HepG2 (cell line): ENCODE data around the gene S100A4. TPM values are rescaled to one million over a fixed set of nuclear protein-coding genes. Genes with fewer than 3 reads are reported as not detected.

ENCODE experiments used
- ATAC-seq: fragments of 200-7000 bp; cut with Tn5 transposase; 3 replicates; pipeline ENCODE4 v1.9.1; 2020; ENCODE audit warnings: mild to moderate bottlenecking, moderate library complexity
- BruUV-seq: library from RNA; stranded (reverse); fragments of 400-500 nt; replicated peaks from 2 replicates; lab custom pipeline; 2021; lab: Mats Ljungman, UMichigan
- CTCF ChIA-PET: fragments of 300-600 bp; formaldehyde crosslinking; extraction: SDS; loops from one replicate; lab custom pipeline; 2021; ENCODE audit warnings: low total read pairs, inconsistent platforms, low intra/inter-chr PET ratio; lab: Yijun Ruan, JAX
- POLR2A ChIA-PET: fragments of 350-600 bp; sonication (Branson Sonifier 250); formaldehyde crosslinking; loops from one replicate; lab custom pipeline; 2020; ENCODE audit warnings: antibody characterized with exemption, inconsistent platforms; lab: Yijun Ruan, JAX
- DNase-seq: peaks from one replicate; pipeline ENCODE4 v3.0.0-alpha.2; 2015; ENCODE audit warnings: low spot score
- FAIRE-seq: peaks from 3 replicates; lab custom pipeline; 2011; peaks lifted over from hg19 to GRCh38; lab: Jason Lieb, UNC
- H2AFZ ChIP-seq: one replicate; pipeline ENCODE4 v1.6.1; 2011; ENCODE audit warnings: low read length, inconsistent platforms
- H3K27ac ChIP-seq: fragments of 300-600 bp; 3 replicates; pipeline ENCODE4 v1.8.0; 2011; ENCODE audit warnings: mixed run types, mild to moderate bottlenecking, mixed read lengths, low read length, inconsistent platforms; ENCODE audit not compliant: insufficient read depth; ENCODE audit errors: extremely low read length
- H3K27me3 ChIP-seq, 2 experiments: fragments of 200-600 bp in 1 of 2; 2 replicates in 1 of 2; 3 replicates in 1 of 2; pipeline versions ENCODE4 v1.6.0 to v1.8.0; 2011; ENCODE audit warnings: low read length in 2 of 2, mild to moderate bottlenecking in 2 of 2, moderate library complexity in 2 of 2, inconsistent platforms in 1 of 2; ENCODE audit not compliant: insufficient read depth in 2 of 2, control insufficient read depth in 1 of 2
- H3K36me3 ChIP-seq, 2 experiments: fragments of 200-600 bp in 1 of 2; replicated peaks in 1 of 2; 2 replicates in 1 of 2; 3 replicates in 1 of 2; pipeline versions ENCODE4 v1.5.1 to v1.8.0; 2011; ENCODE audit warnings: low read length in 2 of 2, inconsistent platforms in 1 of 2; ENCODE audit not compliant: insufficient read depth in 2 of 2, control insufficient read depth in 1 of 2
- H3K4me1 ChIP-seq: 2 replicates; pipeline ENCODE4 v1.5.1; 2012; ENCODE audit warnings: low read length, inconsistent platforms; ENCODE audit not compliant: insufficient read depth
- H3K4me2 ChIP-seq: 2 replicates; pipeline ENCODE4 v1.6.0; 2011; ENCODE audit warnings: low read depth, low read length, inconsistent platforms
- H3K4me3 ChIP-seq, 3 experiments: fragments of 200-600 bp in 1 of 3; sonication (generic), shearing (Covaris generic) in 1 of 3; replicated peaks in 1 of 3; 2 replicates each; pipeline ENCODE4 v1.5.1; 2011 to 2016; ENCODE audit warnings: low read length in 3 of 3, inconsistent platforms in 2 of 3, low read depth in 2 of 3, mild to moderate bottlenecking in 2 of 3, control low read depth in 1 of 3, mixed read lengths in 1 of 3; ENCODE audit not compliant: insufficient read depth in 1 of 3
- H3K79me2 ChIP-seq: one replicate; pipeline ENCODE4 v1.6.1; 2011; ENCODE audit warnings: low read length, inconsistent platforms; ENCODE audit not compliant: insufficient read depth
- H3K9ac ChIP-seq: 2 replicates; pipeline ENCODE4 v1.6.0; 2011; ENCODE audit warnings: mild to moderate bottlenecking, low read depth, low read length, inconsistent platforms; ENCODE audit not compliant: insufficient read depth
- H3K9me3 ChIP-seq: 2 replicates; pipeline ENCODE4 v1.5.1; 2012; ENCODE audit warnings: mild to moderate bottlenecking, low read length
- H4K20me1 ChIP-seq: 2 replicates; pipeline ENCODE4 v1.6.0; 2011; ENCODE audit warnings: inconsistent platforms, mild to moderate bottlenecking, low read length, moderate library complexity; ENCODE audit not compliant: insufficient read depth
- BCL6 ChIP-seq: IDR thresholded peaks from 2 replicates; pipeline ENCODE4 v1.6.1; 2016; ENCODE audit warnings: missing genetic modification reagents, missing compliant biosample characterization
- HNF4A ChIP-seq: sonication (generic); formaldehyde crosslinking; IDR thresholded peaks from 2 replicates; pipeline ENCODE4 v1.4.0; 2020; ENCODE audit warnings: missing genetic modification reagents
- MNT ChIP-seq: fragments of 450-650 bp; IDR thresholded peaks from 2 replicates; pipeline ENCODE4 v1.6.1; 2016
- ONECUT2 ChIP-seq: sonication (generic); formaldehyde crosslinking; IDR thresholded peaks from 2 replicates; pipeline ENCODE4 v1.4.0; 2020; ENCODE audit warnings: missing genetic modification reagents
- SNAI1 ChIP-seq: sonication (generic); formaldehyde crosslinking; IDR thresholded peaks from 2 replicates; pipeline ENCODE4 v1.5.0; 2020; ENCODE audit warnings: mild to moderate bottlenecking, missing genetic modification reagents, borderline replicate concordance
- SOX6 ChIP-seq, 2 experiments: fragments of 450-650 bp in 1 of 2; sonication (generic) in 1 of 2; formaldehyde crosslinking in 1 of 2; IDR thresholded peaks; 2 replicates each; pipeline versions ENCODE4 v1.4.0 to v1.6.1; 2017 to 2020; ENCODE audit warnings: antibody characterized with exemption in 1 of 2, mild to moderate bottlenecking in 1 of 2, missing genetic modification reagents in 1 of 2
- SSRP1 ChIP-seq: IDR thresholded peaks from 2 replicates; pipeline ENCODE4 v1.6.1; 2016; ENCODE audit warnings: control low read depth
- TP53 ChIP-seq: sonication (generic); formaldehyde crosslinking; conservative IDR thresholded peaks from 2 replicates; pipeline ENCODE4 v1.4.0; 2020; ENCODE audit warnings: missing genetic modification reagents
- ZBTB38 ChIP-seq: sonication (generic); formaldehyde crosslinking; IDR thresholded peaks from 2 replicates; pipeline ENCODE4 v1.5.1; 2020; ENCODE audit warnings: mild to moderate bottlenecking, missing genetic modification reagents
- ZBTB44 ChIP-seq: sonication (generic); formaldehyde crosslinking; IDR thresholded peaks from 2 replicates; pipeline ENCODE4 v1.4.0; 2020; ENCODE audit warnings: missing genetic modification reagents
- ZC3H13 ChIP-seq: sonication (generic); formaldehyde crosslinking; IDR thresholded peaks from 2 replicates; pipeline ENCODE4 v1.8.1; 2023; ENCODE audit warnings: mild to moderate bottlenecking, missing genetic modification reagents, moderate library complexity
- ZMYM3 ChIP-seq: sonication (generic); formaldehyde crosslinking; IDR thresholded peaks from 2 replicates; pipeline ENCODE4 v1.5.1; 2020; ENCODE audit warnings: mild to moderate bottlenecking, missing genetic modification reagents
- ZNF337 ChIP-seq: sonication (generic); formaldehyde crosslinking; IDR thresholded peaks from 2 replicates; pipeline ENCODE4 v1.5.1; 2020; ENCODE audit warnings: missing genetic modification reagents, low read depth, mild to moderate bottlenecking, borderline replicate concordance
- ZNF572 ChIP-seq: sonication (generic); formaldehyde crosslinking; IDR thresholded peaks from 2 replicates; pipeline ENCODE4 v1.5.1; 2020; ENCODE audit warnings: mild to moderate bottlenecking, missing genetic modification reagents
- ZNF761 ChIP-seq: sonication (generic); formaldehyde crosslinking; conservative IDR thresholded peaks from 2 replicates; pipeline ENCODE4 v1.4.0; 2020; ENCODE audit warnings: mild to moderate bottlenecking, missing genetic modification reagents
- WGBS: methylation state at CpG from one replicate; pipeline ENCODE4 v1.1.6; 2017; ENCODE audit warnings: low lambda C conversion rate; 5-methylcytosine and 5-hydroxymethylcytosine counted together
- in situ Hi-C: cut with HindIII; loops from 2 replicates; pipeline ENCODE4 v1.10.0; 2017; ENCODE audit warnings: low pct_unique_long_range_greater_than_20kb; ENCODE audit not compliant: extremely low pct_ligation_motif_present
- intact Hi-C: fragments of 100-400 bp; cut with micrococcal nuclease; formaldehyde crosslinking; loops from one replicate; pipeline ENCODE4 v1.10.0; 2022; ENCODE audit not compliant: unreplicated experiment
- polyA plus RNA-seq, 8 experiments: library from polyadenylated mRNA; depleted of rRNA in 3 of 8; stranded (reverse) in 7 of 8; unstranded in 1 of 8; fragments of >200 nt; fragmentation: Illumina TruSeq in 4 of 8; extraction: Trizol in 4 of 8; gene quantifications; 2 replicates each; pipeline versions ENCODE4 v1.2.1 to v1.2.3, GENCODE V29; 2011 to 2016; ENCODE audit warnings: low read depth in 4 of 8, missing spikeins in 1 of 8, mixed read lengths in 1 of 8; ENCODE audit not compliant: insufficient read depth in 1 of 8
- total RNA-seq, 5 experiments: library from RNA; depleted of rRNA; stranded (reverse); fragments of >200 nt; fragmentation: Illumina TruSeq; extraction: Trizol; gene quantifications; 2 replicates each; pipeline ENCODE4 v1.2.3, GENCODE V29; 2016; ENCODE audit warnings: low read depth in 1 of 5

Gene S100A4
- total and polyA plus RNA-seq, 2 of the 13 experiments (the other 11 are each of a cell fraction or from before 2014, with no cell fraction given), result 12.9 to 20.2 TPM

GRCh38 chr1:153527023-153527682, 18.5 kb downstream of the S100A4 start:
- Histone ChIP-seq H4K20me1 (no peaks in the 10 kb centered on the region), H3K9ac (no peak overlapping the region), H3K27me3 (no peaks in the 10 kb centered on the region), H2AFZ (no peak overlapping the region), H3K27ac (no peak overlapping the region), H3K4me1 (peaks cover 28% of the 10 kb centered on the region), H3K4me3 (no peak overlapping the region), H3K36me3 (no peaks in the 10 kb centered on the region), H3K9me3 (no peaks in the 10 kb centered on the region), H3K4me2 (no peak overlapping the region), H3K79me2 (no peaks in the 10 kb centered on the region)
- no peak for DNase-seq
- no peak for FAIRE-seq
- 83% methylated on average over 8 of the region's 8 CpGs for WGBS
- intact Hi-C loops, result no loop called here
- no peak for TF ChIP-seq ZBTB44 (CRISPR knock-in tag)
- no TSS peak for BruUV-seq
- POLR2A ChIA-PET, result interaction anchor here (1.0 to 2.0 kb wide), 2 partner anchors 9 to 18 kb away, joined by 3 to 6 read pairs; partner anchors contain the start of gene S100A6
- no peak for ATAC-seq
- CTCF ChIA-PET, result no interaction called here
- in situ Hi-C loops, result no loop called here

GRCh38 chr1:153526132-153526543, 19.5 kb downstream of the S100A4 start:
- peaks cover 21% of the 10 kb centered on the region for H3K4me1 ChIP-seq
- no peak overlapping the region for H3K9ac ChIP-seq
- peak overlapping the region; percentile 27; the same call in 1 of the 2 replicates for H3K4me2 ChIP-seq
- no peak overlapping the region for H3K27ac ChIP-seq
- peak overlapping the region; percentile 15 for H2AFZ ChIP-seq
- peak; percentile 42 for DNase-seq
- peak; percentile 56 for ATAC-seq
- POLR2A ChIA-PET, result interaction anchor here (0.8 to 2.0 kb wide), 3 partner anchors 10 to 202 kb away, joined by 3 to 6 read pairs (median 3); partner anchors contain the start of genes INTS3 and S100A6
- in situ Hi-C loops (no loop called here), intact Hi-C loops (no loop called here)
- H4K20me1 ChIP-seq, result no peaks in the 10 kb centered on the region
- no TSS peak for BruUV-seq
- 26% methylated on average over 7 of the region's 8 CpGs for WGBS
- H3K9me3 ChIP-seq, result no peaks in the 10 kb centered on the region
- no peak overlapping the region for H3K4me3 ChIP-seq
- H3K36me3 ChIP-seq, result no peaks in the 10 kb centered on the region
- no peaks in the 10 kb centered on the region for H3K79me2 ChIP-seq
- CTCF ChIA-PET, result no interaction called here
- peak; percentile 42 for FAIRE-seq
- H3K27me3 ChIP-seq, result no peaks in the 10 kb centered on the region
- no peak for TF ChIP-seq ZNF761 (CRISPR knock-in tag)
- peak; percentile 60; the same call in 1 of the 2 replicates for TF ChIP-seq ONECUT2 (CRISPR knock-in tag)
- no peak for TF ChIP-seq ZC3H13 (CRISPR knock-in tag)
- peak; percentile 53; the same call in 1 of the 2 replicates for TF ChIP-seq ZBTB38 (CRISPR knock-in tag)
- 0 out of 2 replicates have a peak, but pooled peaks have one; percentile 46 for TF ChIP-seq TP53 (CRISPR knock-in tag)
- TF ChIP-seq BCL6 (CRISPR knock-in tag), result no peak
- TF ChIP-seq ZMYM3 (CRISPR knock-in tag), result no peak
- no peak for TF ChIP-seq ZNF337
- TF ChIP-seq MNT, result peak; percentile 51; the same call in 1 of the 2 replicates
- TF ChIP-seq SOX6 (IDR thresholded peaks at IDR 0.05), result no peak
- TF ChIP-seq SOX6 (CRISPR knock-in tag; IDR thresholded peaks at IDR 0.05), result no peak
- TF ChIP-seq ZNF572 (CRISPR knock-in tag), result no peak
- TF ChIP-seq SSRP1 (CRISPR knock-in tag), result no peak
- 0 out of 2 replicates have a peak, but pooled peaks have one; percentile 16 for TF ChIP-seq HNF4A (CRISPR knock-in tag)
- TF ChIP-seq SNAI1, result no peak
